HG03097 (cell line): ENCODE measurements around the gene PXYLP1.

Source experiments
- ATAC-seq: cut with Tn5 transposase; IDR thresholded peaks from one replicate; pipeline ENCODE4 v1.9.1; 2021; ENCODE audit not compliant: unreplicated experiment, low FRiP score

The PXYLP1 gene

GRCh38 chr3:141227752-141228151, 3.9 kb upstream of the PXYLP1 start:
- no peak for ATAC-seq

GRCh38 chr3:141228395-141228794, 3.2 kb upstream of the PXYLP1 start:
- ATAC-seq, result no peak

GRCh38 chr3:141229132-141229531, 2.5 kb upstream of the PXYLP1 start:
- no peak for ATAC-seq

- no peak for ATAC-seq
Observed at GRCh38 chr3:141230293-141230692, 1.3 kb upstream of the PXYLP1 start.

GRCh38 chr3:141231952-141232823, 563 bp downstream of the PXYLP1 start:
- ATAC-seq, result no peak

- ATAC-seq, result no peak
Observed at GRCh38 chr3:141233457-141234161, 2.0 kb downstream of the PXYLP1 start.

GRCh38 chr3:141234283-141234682, 2.7 kb downstream of the PXYLP1 start:
- ATAC-seq, result no peak

GRCh38 chr3:141235661-141236171, 4.1 kb downstream of the PXYLP1 start:
- ATAC-seq, result no peak

GRCh38 chr3:141236361-141236760, 4.7 kb downstream of the PXYLP1 start:
- no peak for ATAC-seq

GRCh38 chr3:141237701-141238521, 6.3 kb downstream of the PXYLP1 start:
- no peak for ATAC-seq

- ATAC-seq, result no peak
Observed at GRCh38 chr3:141239511-141240281, 8.1 kb downstream of the PXYLP1 start.

GRCh38 chr3:141240286-141240685, 8.7 kb downstream of the PXYLP1 start:
- no peak for ATAC-seq

- ATAC-seq, result no peak
Observed at GRCh38 chr3:141240687-141241615, 9.3 kb downstream of the PXYLP1 start.

- no peak for ATAC-seq
Observed at GRCh38 chr3:141241616-141242376, 10.2 kb downstream of the PXYLP1 start.

GRCh38 chr3:141242377-141243092, 10.9 kb downstream of the PXYLP1 start:
- no peak for ATAC-seq

GRCh38 chr3:141243271-141243707, 11.7 kb downstream of the PXYLP1 start:
- ATAC-seq, result no peak

- ATAC-seq, result no peak
Observed at GRCh38 chr3:141246224-141246957, 14.8 kb downstream of the PXYLP1 start.
